Measurements from ENCODE around the gene RPL13.

DNA sequence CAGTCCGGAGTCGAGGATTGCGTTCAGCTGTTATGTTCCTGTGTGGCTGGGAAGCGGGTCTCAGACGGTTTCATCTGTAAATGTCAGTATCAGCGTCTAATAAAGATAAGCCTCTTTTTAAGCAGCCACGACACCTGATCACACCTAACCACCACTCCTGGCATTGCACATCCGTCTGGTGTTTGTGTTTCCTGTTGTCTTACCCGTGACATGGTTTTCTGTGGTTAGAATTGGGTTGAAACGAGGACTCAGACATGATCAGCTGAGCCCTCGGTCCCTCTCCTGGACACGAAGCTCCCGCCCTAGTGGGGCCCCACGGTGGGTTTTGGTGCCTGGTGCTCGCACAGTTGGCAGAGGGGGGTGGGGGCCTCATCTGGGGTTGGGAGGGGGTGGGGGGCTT is 33.4 kb downstream of the RPL13 start:
- TF ChIP-seq, protein P1, sequence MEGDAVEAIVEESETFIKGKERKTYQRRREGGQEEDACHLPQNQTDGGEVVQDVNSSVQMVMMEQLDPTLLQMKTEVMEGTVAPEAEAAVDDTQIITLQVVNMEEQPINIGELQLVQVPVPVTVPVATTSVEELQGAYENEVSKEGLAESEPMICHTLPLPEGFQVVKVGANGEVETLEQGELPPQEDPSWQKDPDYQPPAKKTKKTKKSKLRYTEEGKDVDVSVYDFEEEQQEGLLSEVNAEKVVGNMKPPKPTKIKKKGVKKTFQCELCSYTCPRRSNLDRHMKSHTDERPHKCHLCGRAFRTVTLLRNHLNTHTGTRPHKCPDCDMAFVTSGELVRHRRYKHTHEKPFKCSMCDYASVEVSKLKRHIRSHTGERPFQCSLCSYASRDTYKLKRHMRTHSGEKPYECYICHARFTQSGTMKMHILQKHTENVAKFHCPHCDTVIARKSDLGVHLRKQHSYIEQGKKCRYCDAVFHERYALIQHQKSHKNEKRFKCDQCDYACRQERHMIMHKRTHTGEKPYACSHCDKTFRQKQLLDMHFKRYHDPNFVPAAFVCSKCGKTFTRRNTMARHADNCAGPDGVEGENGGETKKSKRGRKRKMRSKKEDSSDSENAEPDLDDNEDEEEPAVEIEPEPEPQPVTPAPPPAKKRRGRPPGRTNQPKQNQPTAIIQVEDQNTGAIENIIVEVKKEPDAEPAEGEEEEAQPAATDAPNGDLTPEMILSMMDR (IDR thresholded peaks at IDR 0.05) = no peak
- no peak for TF ChIP-seq POLR2A (IDR thresholded peaks at IDR 0.05)
